A549 (cell line): ENCODE data around the gene SLC11A1.

Experiments used
- CEBPB ChIP-seq, 2 experiments: fragments of >200 bp in 1 of 2; sonication (Bioruptor Twin) in 1 of 2; formaldehyde crosslinking in 1 of 2; IDR thresholded peaks; 2 replicates each; pipeline ENCODE4 v1.6.1; 2012 to 2016
- CHD4 ChIP-seq: fragments of 200-600 bp; sonication (generic); IDR thresholded peaks from 2 replicates; pipeline ENCODE4 v1.6.1; 2016; ENCODE audit warnings: antibody characterized with exemption, mild to moderate bottlenecking, borderline replicate concordance
- CTCF ChIP-seq: fragments of >200 bp; sonication (Bioruptor Twin); formaldehyde crosslinking; IDR thresholded peaks from 3 replicates; pipeline ENCODE4 v1.5.1; 2016
- E2F6 ChIP-seq: IDR thresholded peaks from 2 replicates; pipeline ENCODE4 v1.6.1; 2012; ENCODE audit warnings: low read depth, borderline replicate concordance
- EP300 ChIP-seq, 2 experiments: fragments of >200 bp; sonication (Bioruptor Twin); formaldehyde crosslinking; IDR thresholded peaks; 2 replicates in 1 of 2; 3 replicates in 1 of 2; pipeline ENCODE4 v1.6.1; 2016 to 2017
- JUN ChIP-seq, 2 experiments: fragments of >200 bp; sonication (Bioruptor Twin); formaldehyde crosslinking; IDR thresholded peaks; 2 replicates in 1 of 2; 3 replicates in 1 of 2; pipeline ENCODE4 v1.6.1; 2016 to 2017
- MAZ ChIP-seq: fragments of 150-350 bp; IDR thresholded peaks from 2 replicates; pipeline ENCODE4 v1.6.1; 2014; ENCODE audit warnings: antibody characterized with exemption, low read depth, low read length, borderline replicate concordance
- NPAS2 ChIP-seq: fragments of 250-450 bp; sonication (Bioruptor Pico); IDR thresholded peaks from 2 replicates; pipeline ENCODE4 v1.8.0; 2022; ENCODE audit warnings: mild to moderate bottlenecking, moderate library complexity, borderline replicate concordance
- PHF8 ChIP-seq: fragments of 200-600 bp; sonication (generic); IDR thresholded peaks from 2 replicates; pipeline ENCODE4 v1.6.1; 2016; ENCODE audit warnings: low read depth, mild to moderate bottlenecking, antibody characterized with exemption, moderate library complexity, borderline replicate concordance
- POLR2A ChIP-seq: IDR thresholded peaks from 2 replicates; pipeline ENCODE4 v1.6.1; 2012; ENCODE audit warnings: mild to moderate bottlenecking, low read length
- REST ChIP-seq: fragments of 200-600 bp; sonication (generic); IDR thresholded peaks from 2 replicates; pipeline ENCODE4 v1.6.1; 2016; ENCODE audit warnings: antibody characterized with exemption, mild to moderate bottlenecking, moderate library complexity
- SMC3 ChIP-seq: fragments of >200 bp; sonication (Bioruptor Twin); formaldehyde crosslinking; IDR thresholded peaks from 3 replicates; pipeline ENCODE4 v1.6.1; 2018; ENCODE audit warnings: inconsistent platforms
- USF2 ChIP-seq: fragments of 450-650 bp; IDR thresholded peaks from 2 replicates; pipeline ENCODE4 v1.6.1; 2014; ENCODE audit warnings: antibody characterized with exemption

- TF ChIP-seq CTCF: no peak
- no peak for TF ChIP-seq E2F6
- no peak for TF ChIP-seq JUN (IDR thresholded peaks at IDR 0.05)
- TF ChIP-seq POLR2A: no peak
- no peak for TF ChIP-seq USF2
- TF ChIP-seq CEBPB (IDR thresholded peaks at IDR 0.05): no peak
- no peak for TF ChIP-seq SMC3
- no peak for TF ChIP-seq EP300 (IDR thresholded peaks at IDR 0.05)
- TF ChIP-seq PHF8: no peak
- TF ChIP-seq REST: no peak
- TF ChIP-seq MAZ: no peak
- TF ChIP-seq NPAS2 (CRISPR knock-in tag): no peak
- no peak for TF ChIP-seq CHD4
Observed at GRCh38 chr2:218378053-218378452, 4.0 kb upstream of the SLC11A1 start.
